ENCODE data around the gene MAGEA8.
"Not testable (repeated sequence)": the region's sequence is repeated elsewhere in the genome, so short reads cannot be mapped to it uniquely, and the experiment has no call there.

Gene MAGEA8

GRCh38 chrX:149903889-149904748, 23.1 kb downstream of the MAGEA8 start:
- DNase-seq = no peak

GRCh38 chrX:149908308-149908707, 27.3 kb downstream of the MAGEA8 start:
- DNase-seq = no peak

- DNase-seq = no peak
These were observed 27.7 kb downstream of the MAGEA8 start for GRCh38 chrX:149908727-149909126.

GRCh38 chrX:149909324-149910177, 28.6 kb downstream of the MAGEA8 start:
- DNase-seq = no peak

- DNase-seq = no peak
These were observed 29.3 kb downstream of the MAGEA8 start for GRCh38 chrX:149910178-149910695.

- no peak for DNase-seq
These were observed 35.9 kb downstream of the MAGEA8 start for GRCh38 chrX:149916745-149917392.

GRCh38 chrX:149923836-149924235, 42.9 kb downstream of the MAGEA8 start:
- not testable (repeated sequence) for DNase-seq

- DNase-seq = not testable (repeated sequence)
These were observed 43.5 kb downstream of the MAGEA8 start for GRCh38 chrX:149924434-149924833.

- DNase-seq = not testable (repeated sequence)
These were observed 46.4 kb downstream of the MAGEA8 start for GRCh38 chrX:149927245-149927963.

GRCh38 chrX:149927964-149928258, 46.9 kb downstream of the MAGEA8 start:
- DNase-seq = not testable (repeated sequence)

GRCh38 chrX:149928635-149929034, 47.7 kb downstream of the MAGEA8 start:
- not testable (repeated sequence) for DNase-seq

- DNase-seq = not testable (repeated sequence)
These were observed 48.4 kb downstream of the MAGEA8 start, which contains the start of gene HSFX4 for GRCh38 chrX:149929400-149929799. Gene HSFX4, plus strand, starts transcription at chrX:149929573. Its CDS starts 72 bp downstream, at chrX:149929645.

GRCh38 chrX:149931355-149931754, 50.4 kb downstream of the MAGEA8 start:
- not testable (repeated sequence) for DNase-seq

GRCh38 chrX:149932150-149932549, 51.2 kb downstream of the MAGEA8 start:
- DNase-seq = not testable (repeated sequence)

- not testable (repeated sequence) for DNase-seq
These were observed 52.0 kb downstream of the MAGEA8 start for GRCh38 chrX:149932970-149933369.

- not testable (repeated sequence) for DNase-seq
These were observed 52.6 kb downstream of the MAGEA8 start for GRCh38 chrX:149933547-149933946.
